Right hindlimb (tissue), 1 donor: ENCODE data around the gene ZBED2.
"Not testable (repeated sequence)": the region's sequence is repeated elsewhere in the genome, so short reads cannot be mapped to it uniquely, and the experiment has no call there.

Experiments
- DNase-seq: peaks from one replicate; pipeline ENCODE4 v3.0.0-alpha.2; 2018

ZBED2 gene

DNA sequence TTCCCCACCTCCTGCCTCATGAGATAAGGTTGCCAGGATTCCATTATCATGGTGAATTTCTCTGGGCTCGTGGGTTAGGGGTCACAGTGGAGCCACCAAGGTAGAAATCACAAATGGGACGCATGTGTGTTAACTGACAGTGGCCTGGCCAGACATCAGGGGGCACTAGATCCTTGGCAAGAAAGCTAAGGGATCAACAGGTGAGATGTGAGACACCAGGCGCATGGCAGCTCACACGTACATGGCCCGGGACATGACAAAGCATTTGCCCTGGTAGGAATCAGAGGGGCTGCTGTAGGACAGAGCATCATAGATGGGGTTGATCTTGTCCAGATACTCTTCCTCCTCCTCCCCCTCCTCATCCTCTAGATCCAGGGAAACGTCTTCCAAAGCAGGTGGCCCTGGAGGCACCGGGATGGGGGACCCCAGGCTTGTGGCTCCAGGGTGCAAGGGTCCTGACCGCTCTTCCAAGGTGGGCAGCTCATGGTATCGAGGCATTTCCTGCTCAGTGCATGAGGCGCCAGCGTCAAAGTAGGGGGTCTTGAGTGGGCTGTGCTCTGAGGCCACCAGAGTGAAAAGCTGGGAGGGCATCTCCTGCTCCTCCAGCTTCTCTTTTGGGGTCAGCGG lies 24.6 kb downstream of the ZBED2 start:
- no peak for DNase-seq

- DNase-seq, result no peak
Measured at GRCh38 chr3:111568911-111569310, 26.2 kb downstream of the ZBED2 start.

DNA sequence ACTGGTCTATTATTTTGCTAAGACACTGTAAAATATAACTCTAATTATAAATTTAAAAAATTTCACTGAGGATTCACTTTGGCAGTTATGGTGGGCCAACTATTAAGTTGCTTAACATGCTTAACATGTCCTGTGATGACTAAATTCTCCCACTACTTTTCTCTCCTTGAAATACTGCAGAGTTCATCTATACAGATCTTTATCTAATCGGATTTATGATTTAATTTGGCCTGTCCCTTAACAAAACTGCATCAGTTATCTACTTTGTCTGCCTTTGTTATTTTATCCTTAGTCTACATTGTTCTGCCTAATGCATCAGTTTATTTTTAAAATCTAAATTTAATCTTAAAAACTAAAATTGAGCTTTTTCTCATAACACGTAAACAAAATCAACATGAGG lies 26.8 kb downstream of the ZBED2 start:
- DNase-seq, result no peak

DNA sequence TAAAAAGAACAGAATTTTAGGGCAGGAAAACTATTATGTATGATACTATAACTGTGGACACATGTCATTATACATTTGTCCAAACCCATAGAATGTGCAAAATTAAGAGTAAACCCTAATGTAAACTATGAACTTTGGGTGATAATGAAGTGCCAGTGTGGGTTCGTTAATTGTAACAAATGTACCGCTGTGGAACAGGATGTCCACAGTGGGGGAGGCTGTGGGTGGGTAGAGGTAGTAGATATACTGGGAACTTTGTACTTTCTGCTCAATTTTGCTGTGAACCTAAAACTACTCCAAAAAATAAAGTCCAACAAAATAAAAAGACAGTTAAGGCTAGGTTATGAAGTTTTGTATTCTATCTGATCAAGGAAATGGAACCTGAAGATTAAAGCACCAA lies 28.3 kb downstream of the ZBED2 start:
- DNase-seq, result no peak

DNA sequence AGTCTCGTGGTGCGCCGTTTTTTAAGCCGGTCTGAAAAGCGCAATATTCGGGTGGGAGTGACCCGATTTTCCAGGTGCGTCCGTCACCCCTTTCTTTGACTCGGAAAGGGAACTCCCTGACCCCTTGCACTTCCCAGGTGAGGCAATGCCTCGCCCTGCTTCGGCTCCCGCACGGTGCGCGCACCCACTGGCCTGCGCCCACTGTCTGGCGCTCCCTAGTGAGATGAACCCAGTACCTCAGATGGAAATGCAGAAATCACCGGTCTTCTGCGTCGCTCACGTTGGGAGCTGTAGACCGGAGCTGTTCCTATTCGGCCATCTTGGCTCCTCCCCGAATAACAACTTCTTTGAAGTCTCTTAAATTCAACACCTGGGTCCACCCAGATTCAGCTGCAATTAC lies 33.2 kb downstream of the ZBED2 start:
- not testable (repeated sequence) for DNase-seq

DNA sequence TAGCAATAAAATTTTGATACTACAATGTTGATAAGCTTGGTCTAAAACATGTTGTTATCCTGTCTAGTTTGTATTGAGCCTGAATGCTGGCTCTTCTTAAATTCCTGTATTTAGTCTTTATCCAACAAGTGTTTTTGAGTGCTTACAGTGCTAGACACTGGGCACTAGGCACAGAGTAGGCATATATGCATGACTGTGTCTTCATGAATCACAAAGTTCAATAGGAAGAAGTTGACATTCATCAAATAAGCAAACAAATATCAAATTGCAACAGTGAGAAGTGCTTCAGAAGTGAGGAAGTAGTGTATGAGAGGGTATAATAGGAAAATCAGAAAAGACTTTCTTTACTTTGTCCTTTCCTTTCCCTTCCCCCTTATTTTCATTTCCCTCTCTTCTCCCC lies 46.4 kb downstream of the ZBED2 start:
- DNase-seq, result no peak

GRCh38 chr3:111548092-111548491 lies 47.1 kb downstream of the ZBED2 start:
- no peak for DNase-seq

GRCh38 chr3:111547631-111548030 lies 47.5 kb downstream of the ZBED2 start:
- DNase-seq, result no peak

DNA sequence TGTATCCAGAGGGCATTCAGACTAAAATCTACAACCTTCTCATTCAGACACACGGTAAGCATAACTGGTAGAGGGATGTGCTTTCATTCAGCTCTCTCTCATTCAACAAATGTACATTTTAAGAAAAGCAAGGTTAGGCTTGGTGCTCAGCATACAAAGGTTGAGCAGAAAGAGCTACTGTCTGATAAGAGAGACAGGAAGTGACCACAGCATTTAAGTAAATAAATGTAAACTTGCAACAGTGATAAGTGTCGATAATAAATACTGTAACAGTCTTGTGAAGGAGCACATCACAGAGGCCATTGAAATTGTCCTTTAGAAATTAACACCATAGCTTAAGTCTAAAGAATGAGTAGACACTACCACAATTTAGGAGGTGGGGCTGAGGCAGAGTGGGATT lies 49.8 kb downstream of the ZBED2 start:
- no peak for DNase-seq
